Loucy (cell line): Measurements from ENCODE around the gene SLC17A7.

Source experiments
- EZH2phosphoT487 ChIP-seq: fragments of 200-600 bp; IDR thresholded peaks from 2 replicates; pipeline ENCODE4 v1.6.1; 2018; ENCODE audit warnings: antibody characterized with exemption, mild to moderate bottlenecking, moderate library complexity, borderline replicate concordance
- TF ChIP-seq, protein P1 (sequence below): fragments of 200-600 bp; sonication (generic); conservative IDR thresholded peaks from 2 replicates; pipeline ENCODE4 v1.5.1; 2014; ENCODE audit warnings: mild to moderate bottlenecking, antibody characterized with exemption, low read length

DNA sequence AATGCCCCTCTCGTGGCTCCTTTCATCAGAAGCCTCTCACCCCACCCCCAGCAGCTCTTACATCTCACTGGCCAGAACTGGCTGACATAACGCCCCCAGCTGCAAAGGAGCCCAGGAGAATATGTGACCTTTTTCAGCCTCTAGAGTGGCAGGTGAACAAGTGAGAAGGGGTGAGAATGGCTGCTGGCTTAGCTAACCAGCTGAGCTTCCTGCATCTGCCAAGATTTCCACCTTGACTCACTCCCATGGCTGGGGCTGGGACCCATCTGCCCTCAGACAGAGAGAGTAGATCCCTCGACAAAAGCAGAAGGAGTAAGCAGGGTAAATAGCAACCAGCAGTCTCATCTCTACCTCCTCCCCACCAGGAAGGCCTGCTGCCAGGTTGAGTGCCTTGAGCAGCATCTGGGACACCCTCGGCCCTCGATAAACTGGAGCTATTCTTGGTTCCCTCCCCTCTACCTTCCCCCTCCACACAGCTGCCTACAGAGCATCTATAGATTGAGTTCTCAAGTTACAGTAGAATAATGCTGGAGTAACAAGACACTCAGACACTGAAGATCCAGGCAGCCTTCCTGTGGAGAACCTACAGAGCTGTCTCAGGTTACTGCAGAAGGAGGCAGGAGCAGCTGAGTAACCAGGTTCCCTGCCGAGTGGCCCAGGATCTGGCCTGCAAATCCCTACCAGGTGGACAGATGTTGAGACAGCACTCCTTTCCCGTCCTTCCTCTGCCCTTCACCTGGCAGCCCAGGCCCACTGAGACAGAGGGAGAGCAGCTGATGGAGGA, 37.7 kb downstream of the SLC17A7 start:
- TF ChIP-seq, protein P1, sequence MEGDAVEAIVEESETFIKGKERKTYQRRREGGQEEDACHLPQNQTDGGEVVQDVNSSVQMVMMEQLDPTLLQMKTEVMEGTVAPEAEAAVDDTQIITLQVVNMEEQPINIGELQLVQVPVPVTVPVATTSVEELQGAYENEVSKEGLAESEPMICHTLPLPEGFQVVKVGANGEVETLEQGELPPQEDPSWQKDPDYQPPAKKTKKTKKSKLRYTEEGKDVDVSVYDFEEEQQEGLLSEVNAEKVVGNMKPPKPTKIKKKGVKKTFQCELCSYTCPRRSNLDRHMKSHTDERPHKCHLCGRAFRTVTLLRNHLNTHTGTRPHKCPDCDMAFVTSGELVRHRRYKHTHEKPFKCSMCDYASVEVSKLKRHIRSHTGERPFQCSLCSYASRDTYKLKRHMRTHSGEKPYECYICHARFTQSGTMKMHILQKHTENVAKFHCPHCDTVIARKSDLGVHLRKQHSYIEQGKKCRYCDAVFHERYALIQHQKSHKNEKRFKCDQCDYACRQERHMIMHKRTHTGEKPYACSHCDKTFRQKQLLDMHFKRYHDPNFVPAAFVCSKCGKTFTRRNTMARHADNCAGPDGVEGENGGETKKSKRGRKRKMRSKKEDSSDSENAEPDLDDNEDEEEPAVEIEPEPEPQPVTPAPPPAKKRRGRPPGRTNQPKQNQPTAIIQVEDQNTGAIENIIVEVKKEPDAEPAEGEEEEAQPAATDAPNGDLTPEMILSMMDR = no peak
- no peak for TF ChIP-seq EZH2phosphoT487
